GM12878 (cell line): ENCODE results near the gene ADAMTSL1. TPM values are rescaled to one million over a fixed set of nuclear protein-coding genes. Genes with fewer than 3 reads are reported as not detected.

Experiments
- ATAC-seq: fragments of 200-7000 bp; cut with Tn5 transposase; 3 replicates; pipeline ENCODE4 v1.9.1; 2020; ENCODE audit warnings: mild to moderate bottlenecking, moderate library complexity
- BruUV-seq: library from RNA; stranded (reverse); fragments of 400-500 nt; replicated peaks from 2 replicates; lab custom pipeline; 2021; lab: Mats Ljungman, UMichigan
- CTCF ChIA-PET: fragments of 300-600 bp; sonication (Branson Sonifier 250); formaldehyde crosslinking; extraction: SDS; loops from one replicate; lab custom pipeline; 2021; ENCODE audit warnings: inconsistent platforms; lab: Yijun Ruan, JAX
- POLR2A ChIA-PET: fragments of 350-600 bp; formaldehyde crosslinking; extraction: SDS; loops from one replicate; lab custom pipeline; 2021; ENCODE audit warnings: inconsistent platforms; lab: Charles Lee
- RAD21 ChIA-PET: fragments of 300-600 bp; sonication (Branson Sonifier 250); formaldehyde crosslinking; loops from one replicate; lab custom pipeline; 2023; ENCODE audit warnings: antibody characterized with exemption; ENCODE audit not compliant: unreplicated experiment; lab: Charles Lee
- SMC1A ChIA-PET: fragments of 300-600 bp; sonication (Branson Sonifier 250); formaldehyde crosslinking; loops from one replicate; lab custom pipeline; 2023; ENCODE audit not compliant: unreplicated experiment, uncharacterized antibody; lab: Charles Lee
- DNase-seq: peaks from one replicate; pipeline ENCODE4 v3.0.0-alpha.2; 2011; ENCODE audit warnings: low read depth, low spot score
- FAIRE-seq: peaks from 3 replicates; lab custom pipeline; 2011; peaks lifted over from hg19 to GRCh38; lab: Jason Lieb, UNC
- H2AFZ ChIP-seq: 2 replicates; pipeline ENCODE4 v1.6.0; 2011; ENCODE audit warnings: low read depth, low read length, control low read depth; ENCODE audit not compliant: control insufficient read depth
- H3K27ac ChIP-seq: 2 replicates; pipeline ENCODE4 v1.5.1; 2011; ENCODE audit warnings: control low read depth; ENCODE audit not compliant: control insufficient read depth, insufficient read depth
- H3K27me3 ChIP-seq, 2 experiments: replicated peaks in 1 of 2; 2 replicates each; pipeline versions ENCODE4 v1.6.0 to v1.6.1; 2011; ENCODE audit warnings: low read length in 1 of 2; ENCODE audit not compliant: control insufficient read depth in 2 of 2, insufficient read depth in 2 of 2
- H3K36me3 ChIP-seq, 2 experiments: 2 replicates each; pipeline ENCODE4 v1.5.1; 2011; ENCODE audit warnings: low read length in 1 of 2; ENCODE audit not compliant: control insufficient read depth in 2 of 2, insufficient read depth in 2 of 2
- H3K4me1 ChIP-seq: 2 replicates; pipeline ENCODE4 v1.6.1; 2011; ENCODE audit warnings: mild to moderate bottlenecking, low read length, moderate library complexity, mixed read lengths; ENCODE audit not compliant: control insufficient read depth, insufficient read depth
- H3K4me2 ChIP-seq: 2 replicates; pipeline ENCODE4 v1.6.0; 2011; ENCODE audit warnings: control low read depth; ENCODE audit not compliant: control insufficient read depth, insufficient read depth
- H3K4me3 ChIP-seq: fragments of 200-600 bp; sonication (generic); 2 replicates; pipeline ENCODE4 v1.5.1; 2016
- H3K79me2 ChIP-seq: 2 replicates; pipeline ENCODE4 v1.6.0; 2011; ENCODE audit warnings: low read length; ENCODE audit not compliant: control insufficient read depth, insufficient read depth
- H3K9ac ChIP-seq: 2 replicates; pipeline ENCODE4 v1.8.0; 2011; ENCODE audit warnings: low read length, control low read depth, mixed read lengths; ENCODE audit not compliant: control insufficient read depth, insufficient read depth
- H3K9me3 ChIP-seq: replicated peaks from 3 replicates; pipeline ENCODE4 v1.5.1; 2011; ENCODE audit warnings: mild to moderate bottlenecking, low read length; ENCODE audit not compliant: control insufficient read depth, insufficient read depth
- H4K20me1 ChIP-seq: 2 replicates; pipeline ENCODE4 v1.6.0; 2011; ENCODE audit not compliant: control insufficient read depth, insufficient read depth
- BHLHE40 ChIP-seq, 2 experiments: fragments of 450-650 bp in 1 of 2; IDR thresholded peaks; 2 replicates each; pipeline ENCODE4 v1.6.1; 2011 to 2017; ENCODE audit warnings: low read depth in 2 of 2, borderline replicate concordance in 1 of 2, improper control_type of control experiment in 1 of 2, low read length in 1 of 2, mild to moderate bottlenecking in 1 of 2
- CBX3 ChIP-seq: fragments of 200-600 bp; sonication (generic); IDR thresholded peaks from 2 replicates; pipeline ENCODE4 v1.6.1; 2016; ENCODE audit warnings: low read depth, borderline replicate concordance
- CHD4 ChIP-seq: fragments of 200-600 bp; sonication (generic); IDR thresholded peaks from 2 replicates; pipeline ENCODE4 v1.6.1; 2016; ENCODE audit warnings: mild to moderate bottlenecking
- EZH2 ChIP-seq: IDR thresholded peaks from 2 replicates; pipeline ENCODE4 v1.6.1; 2012; ENCODE audit warnings: low read depth, mild to moderate bottlenecking, control low read depth, inconsistent platforms, low read length, borderline replicate concordance; ENCODE audit not compliant: control insufficient read depth
- HDAC6 ChIP-seq: fragments of 200-600 bp; sonication (generic); IDR thresholded peaks from one replicate; pipeline ENCODE4 v1.8.0; 2017; ENCODE audit warnings: antibody characterized with exemption; ENCODE audit not compliant: unreplicated experiment
- IRF4 ChIP-seq: IDR thresholded peaks from 2 replicates; pipeline ENCODE4 v1.6.1; 2011; ENCODE audit warnings: low read depth, low read length
- NR2C2 ChIP-seq: IDR thresholded peaks from 2 replicates; pipeline ENCODE4 v1.6.1; 2011; ENCODE audit warnings: borderline replicate concordance, low read depth; ENCODE audit not compliant: control insufficient read depth, insufficient read length
- POLR2AphosphoS5 ChIP-seq: IDR thresholded peaks from 2 replicates; pipeline ENCODE4 v1.6.1; 2011; ENCODE audit warnings: mild to moderate bottlenecking, low read length, inconsistent platforms
- RAD21 ChIP-seq: IDR thresholded peaks from 2 replicates; pipeline ENCODE4 v1.6.1; 2011; ENCODE audit warnings: mild to moderate bottlenecking, low read depth, low read length, moderate library complexity; ENCODE audit not compliant: insufficient read depth
- RFX5 ChIP-seq: IDR thresholded peaks from 2 replicates; pipeline ENCODE4 v1.6.1; 2011; ENCODE audit warnings: low read depth, low read length, improper control_type of control experiment
- TCF12 ChIP-seq: IDR thresholded peaks from 2 replicates; pipeline ENCODE4 v1.6.1; 2011; ENCODE audit warnings: low read depth, mild to moderate bottlenecking, low read length
- TCF7 ChIP-seq: IDR thresholded peaks from 2 replicates; pipeline ENCODE4 v1.6.1; 2014; ENCODE audit warnings: antibody characterized with exemption, borderline replicate concordance
- WGBS: methylation state at CpG from one replicate; pipeline ENCODE4 v1.1.6; 2016; ENCODE audit warnings: low lambda C conversion rate; ENCODE audit not compliant: insufficient replicate concordance, insufficient coverage; ENCODE audit errors: missing lambda C conversion rate; 5-methylcytosine and 5-hydroxymethylcytosine counted together
- in situ Hi-C: fragments of 300-500 bp; cut with MboI; formaldehyde crosslinking; loops from 9 replicates; pipeline ENCODE4 v1.14.3; 2018; ENCODE audit warnings: mixed read lengths
- intact Hi-C: fragments of 100-400 bp; cut with micrococcal nuclease; formaldehyde crosslinking; loops from one replicate; pipeline ENCODE4 v1.14.2; 2022; ENCODE audit not compliant: unreplicated experiment
- polyA plus RNA-seq, 11 experiments: library from polyadenylated mRNA; depleted of rRNA in 4 of 11; unstranded in 6 of 11; stranded (reverse) in 5 of 11; fragments of >200 nt; fragmentation: Nextera tagmentation in 4 of 11; fragmentation: Illumina TruSeq in 1 of 11; extraction: Ambion mirVana in 4 of 11; extraction: Trizol in 1 of 11; gene quantifications; 1 replicate in 1 of 11; 2 replicates in 10 of 11; pipeline versions ENCODE4 v1.2.1 to v1.2.3, GENCODE V29; 2011 to 2016; ENCODE audit warnings: inconsistent platforms in 2 of 11, missing spikeins in 2 of 11, low read depth in 1 of 11
- total RNA-seq, 4 experiments: library from RNA; depleted of rRNA in 3 of 4; stranded (reverse); fragments of >200 nt in 3 of 4; fragmentation: Illumina TruSeq in 1 of 4; extraction: Trizol in 1 of 4; gene quantifications; 2 replicates each; pipeline versions ENCODE4 v1.2.1 to v1.2.3, GENCODE V29; 2013 to 2021
- TF ChIP-seq, protein P1 (sequence below): fragments of 450-650 bp; IDR thresholded peaks from 2 replicates; pipeline ENCODE4 v1.6.1; 2017; ENCODE audit warnings: borderline replicate concordance
- TF ChIP-seq, protein P2 (sequence below): fragments of 450-650 bp; formaldehyde crosslinking; IDR thresholded peaks from 2 replicates; pipeline ENCODE4 v1.4.0; 2020; ENCODE audit warnings: mild to moderate bottlenecking, moderate library complexity

The ADAMTSL1 gene
- total and polyA plus RNA-seq, 10 of the 15 experiments (the other 5 are each of a cell fraction or from before 2014, with no cell fraction given): 0.01 to 0.10 (median 0.07) TPM; not detected in 6

DNA sequence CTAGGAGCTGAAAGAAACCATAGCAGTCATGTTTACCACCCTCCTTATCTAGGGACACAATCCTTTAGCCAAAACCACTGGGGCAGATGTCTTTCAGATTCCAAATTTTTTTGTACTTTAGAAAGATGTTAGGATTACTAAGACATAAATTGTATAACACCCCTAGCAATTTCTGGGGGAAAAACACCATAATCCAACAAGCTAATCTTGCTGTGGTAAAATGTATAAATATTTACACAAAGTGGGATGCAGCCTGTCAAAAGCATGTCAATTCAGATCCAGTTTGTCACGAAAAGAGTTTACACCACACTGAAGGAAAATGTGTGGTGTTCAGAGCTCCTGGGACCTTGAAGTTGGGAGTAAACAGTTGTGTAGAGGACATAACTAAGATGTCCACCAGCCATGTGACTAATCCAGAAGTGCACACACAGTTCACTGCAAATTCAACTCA lies 274.3 kb downstream of the ADAMTSL1 start:
- H3K9ac ChIP-seq: no peak overlapping the region
- no peak overlapping the region for H3K4me2 ChIP-seq
- TF ChIP-seq CHD4 (no peak), HDAC6 (no peak)
- WGBS: 33% methylated on average over 1 of the region's 1 CpG
- SMC1A ChIA-PET: no interaction called here
- H3K36me3 ChIP-seq: no peaks in the 10 kb centered on the region
- H3K79me2 ChIP-seq: no peaks in the 10 kb centered on the region
- no peaks in the 10 kb centered on the region for H4K20me1 ChIP-seq
- intact Hi-C loops: no loop called here
- H3K4me3 ChIP-seq: no peak overlapping the region
- H3K4me1 ChIP-seq: no peaks in the 10 kb centered on the region
- RAD21 ChIA-PET: no interaction called here
- DNase-seq: no peak
- H3K9me3 ChIP-seq: no peaks in the 10 kb centered on the region
- no peak for FAIRE-seq
- no peak overlapping the region for H3K27ac ChIP-seq
- CTCF ChIA-PET: no interaction called here
- ATAC-seq: no peak
- H2AFZ ChIP-seq: no peak overlapping the region
- POLR2A ChIA-PET: no interaction called here
- H3K27me3 ChIP-seq: no peaks in the 10 kb centered on the region
- in situ Hi-C loops: no loop called here
- no TSS peak for BruUV-seq

DNA sequence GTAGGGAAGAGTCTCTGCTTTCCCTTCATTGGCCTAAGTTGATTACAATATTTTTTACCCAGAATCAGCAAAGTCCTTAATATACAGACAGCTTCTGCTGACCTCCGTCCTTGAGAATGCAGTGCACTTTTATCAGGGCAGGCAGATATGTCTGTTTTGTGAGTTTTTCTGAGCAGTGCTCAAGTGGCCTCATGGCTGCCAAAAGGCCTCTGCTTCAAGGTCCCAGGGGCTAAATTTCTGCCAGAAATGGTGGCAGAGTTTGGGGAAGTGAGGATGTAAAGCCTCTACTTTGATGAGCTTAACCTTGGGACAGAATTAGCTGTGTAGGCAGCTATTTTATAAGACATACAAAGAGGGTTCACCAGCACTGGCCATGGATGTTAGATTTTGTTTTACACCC lies 275.8 kb downstream of the ADAMTSL1 start:
- POLR2A ChIA-PET: no interaction called here
- DNase-seq (no peak), ATAC-seq (no peak), FAIRE-seq (no peak)
- no TSS peak for BruUV-seq
- H2AFZ ChIP-seq: no peak overlapping the region
- RAD21 ChIA-PET: no interaction called here
- H3K4me1 ChIP-seq: no peaks in the 10 kb centered on the region
- WGBS: 79% methylated on average over 1 of the region's 1 CpG
- H3K4me2 ChIP-seq: no peak overlapping the region
- CTCF ChIA-PET: no interaction called here
- no peak overlapping the region for H3K27ac ChIP-seq
- H4K20me1 ChIP-seq: no peaks in the 10 kb centered on the region
- TF ChIP-seq EZH2 (no peak), CBX3 (no peak), NR2C2 (no peak), POLR2AphosphoS5 (no peak), CHD4 (no peak), IRF4 (no peak), RFX5 (no peak), TCF7 (no peak), TCF12 (no peak), RAD21 (no peak), BHLHE40 (IDR thresholded peaks at IDR 0.05; ENCODE audit: borderline replicate concordance in 1 of 2, low read depth in 2 of 2, low read length in 1 of 2) (no peak)
- TF ChIP-seq, protein P1, sequence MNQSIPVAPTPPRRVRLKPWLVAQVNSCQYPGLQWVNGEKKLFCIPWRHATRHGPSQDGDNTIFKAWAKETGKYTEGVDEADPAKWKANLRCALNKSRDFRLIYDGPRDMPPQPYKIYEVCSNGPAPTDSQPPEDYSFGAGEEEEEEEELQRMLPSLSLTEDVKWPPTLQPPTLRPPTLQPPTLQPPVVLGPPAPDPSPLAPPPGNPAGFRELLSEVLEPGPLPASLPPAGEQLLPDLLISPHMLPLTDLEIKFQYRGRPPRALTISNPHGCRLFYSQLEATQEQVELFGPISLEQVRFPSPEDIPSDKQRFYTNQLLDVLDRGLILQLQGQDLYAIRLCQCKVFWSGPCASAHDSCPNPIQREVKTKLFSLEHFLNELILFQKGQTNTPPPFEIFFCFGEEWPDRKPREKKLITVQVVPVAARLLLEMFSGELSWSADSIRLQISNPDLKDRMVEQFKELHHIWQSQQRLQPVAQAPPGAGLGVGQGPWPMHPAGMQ: no peak
- TF ChIP-seq, protein P2, sequence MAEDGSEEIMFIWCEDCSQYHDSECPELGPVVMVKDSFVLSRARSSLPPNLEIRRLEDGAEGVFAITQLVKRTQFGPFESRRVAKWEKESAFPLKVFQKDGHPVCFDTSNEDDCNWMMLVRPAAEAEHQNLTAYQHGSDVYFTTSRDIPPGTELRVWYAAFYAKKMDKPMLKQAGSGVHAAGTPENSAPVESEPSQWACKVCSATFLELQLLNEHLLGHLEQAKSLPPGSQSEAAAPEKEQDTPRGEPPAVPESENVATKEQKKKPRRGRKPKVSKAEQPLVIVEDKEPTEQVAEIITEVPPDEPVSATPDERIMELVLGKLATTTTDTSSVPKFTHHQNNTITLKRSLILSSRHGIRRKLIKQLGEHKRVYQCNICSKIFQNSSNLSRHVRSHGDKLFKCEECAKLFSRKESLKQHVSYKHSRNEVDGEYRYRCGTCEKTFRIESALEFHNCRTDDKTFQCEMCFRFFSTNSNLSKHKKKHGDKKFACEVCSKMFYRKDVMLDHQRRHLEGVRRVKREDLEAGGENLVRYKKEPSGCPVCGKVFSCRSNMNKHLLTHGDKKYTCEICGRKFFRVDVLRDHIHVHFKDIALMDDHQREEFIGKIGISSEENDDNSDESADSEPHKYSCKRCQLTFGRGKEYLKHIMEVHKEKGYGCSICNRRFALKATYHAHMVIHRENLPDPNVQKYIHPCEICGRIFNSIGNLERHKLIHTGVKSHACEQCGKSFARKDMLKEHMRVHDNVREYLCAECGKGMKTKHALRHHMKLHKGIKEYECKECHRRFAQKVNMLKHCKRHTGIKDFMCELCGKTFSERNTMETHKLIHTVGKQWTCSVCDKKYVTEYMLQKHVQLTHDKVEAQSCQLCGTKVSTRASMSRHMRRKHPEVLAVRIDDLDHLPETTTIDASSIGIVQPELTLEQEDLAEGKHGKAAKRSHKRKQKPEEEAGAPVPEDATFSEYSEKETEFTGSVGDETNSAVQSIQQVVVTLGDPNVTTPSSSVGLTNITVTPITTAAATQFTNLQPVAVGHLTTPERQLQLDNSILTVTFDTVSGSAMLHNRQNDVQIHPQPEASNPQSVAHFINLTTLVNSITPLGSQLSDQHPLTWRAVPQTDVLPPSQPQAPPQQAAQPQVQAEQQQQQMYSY (CRISPR knock-in tag): no peak
- H3K27me3 ChIP-seq: no peaks in the 10 kb centered on the region
- H3K9ac ChIP-seq: no peak overlapping the region
- H3K79me2 ChIP-seq: no peaks in the 10 kb centered on the region
- H3K36me3 ChIP-seq: no peaks in the 10 kb centered on the region
- SMC1A ChIA-PET: no interaction called here
- intact Hi-C loops (no loop called here), in situ Hi-C loops (no loop called here)
- no peak overlapping the region for H3K4me3 ChIP-seq
- H3K9me3 ChIP-seq: no peaks in the 10 kb centered on the region
